GM06990 (cell line): Measurements from ENCODE around the gene MTHFS.
"Not testable (repeated sequence)": the region's sequence is repeated elsewhere in the genome, so short reads cannot be mapped to it uniquely, and the experiment has no call there.

Source experiments
- DNase-seq: peaks from one replicate; pipeline ENCODE4 v3.0.0-alpha.2; 2011; ENCODE audit not compliant: insufficient read length; ENCODE audit errors: extremely low read depth
- H3K27me3 ChIP-seq: replicated peaks from 2 replicates; pipeline ENCODE4 v1.6.0; 2011; ENCODE audit warnings: low read length; ENCODE audit not compliant: control insufficient read depth, insufficient read depth
- H3K36me3 ChIP-seq: 2 replicates; pipeline ENCODE4 v1.5.1; 2011; ENCODE audit warnings: low read length; ENCODE audit not compliant: control insufficient read depth, insufficient read depth
- H3K4me3 ChIP-seq: replicated peaks from 2 replicates; pipeline ENCODE4 v1.5.1; 2011; ENCODE audit warnings: low read depth, mild to moderate bottlenecking, control low read depth, low read length
- TF ChIP-seq, protein P1 (sequence below): IDR thresholded peaks from 2 replicates; pipeline ENCODE4 v1.5.1; 2011; ENCODE audit warnings: low read length, control low read depth, mild to moderate bottlenecking, inconsistent platforms; ENCODE audit not compliant: insufficient read depth, poor library complexity, severe bottlenecking

Gene MTHFS

DNA sequence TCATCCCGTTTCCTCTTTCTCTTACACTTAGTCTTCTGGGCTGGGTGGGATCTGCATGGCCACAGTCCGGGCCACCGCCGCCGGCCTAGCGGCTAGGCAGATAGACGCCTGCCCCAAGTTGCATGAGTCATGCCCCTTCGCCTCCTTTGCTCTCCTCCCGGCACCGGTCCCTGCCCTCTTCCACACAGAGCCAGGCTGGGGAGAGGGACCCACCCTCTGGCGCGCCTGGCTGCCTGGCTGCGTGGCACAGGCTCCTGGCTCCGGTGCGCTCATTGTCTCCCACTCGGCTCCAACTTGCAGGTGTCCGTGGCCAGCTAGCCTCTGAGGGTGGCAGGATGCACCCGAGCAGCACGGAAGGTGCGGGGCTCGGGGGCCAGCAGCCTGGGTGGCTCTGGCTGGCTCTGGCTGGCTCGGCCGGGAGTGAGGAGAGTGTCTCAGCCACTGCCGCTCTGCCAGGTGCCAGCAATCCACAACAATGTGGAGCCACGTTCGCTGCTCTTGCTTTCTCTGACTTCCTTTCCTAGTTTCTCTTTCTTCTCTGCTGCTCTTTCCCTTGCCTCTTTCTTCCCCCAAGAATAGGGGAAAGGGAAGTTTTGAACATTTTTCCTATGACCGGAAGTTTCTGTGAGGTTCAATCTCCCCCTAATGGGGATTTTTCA is 22.4 kb upstream of the MTHFS start:
- no peak overlapping the region for H3K4me3 ChIP-seq
- H3K36me3 ChIP-seq: peaks cover 6% of the 10 kb centered on the region
- DNase-seq: no peak
- TF ChIP-seq, protein P1, sequence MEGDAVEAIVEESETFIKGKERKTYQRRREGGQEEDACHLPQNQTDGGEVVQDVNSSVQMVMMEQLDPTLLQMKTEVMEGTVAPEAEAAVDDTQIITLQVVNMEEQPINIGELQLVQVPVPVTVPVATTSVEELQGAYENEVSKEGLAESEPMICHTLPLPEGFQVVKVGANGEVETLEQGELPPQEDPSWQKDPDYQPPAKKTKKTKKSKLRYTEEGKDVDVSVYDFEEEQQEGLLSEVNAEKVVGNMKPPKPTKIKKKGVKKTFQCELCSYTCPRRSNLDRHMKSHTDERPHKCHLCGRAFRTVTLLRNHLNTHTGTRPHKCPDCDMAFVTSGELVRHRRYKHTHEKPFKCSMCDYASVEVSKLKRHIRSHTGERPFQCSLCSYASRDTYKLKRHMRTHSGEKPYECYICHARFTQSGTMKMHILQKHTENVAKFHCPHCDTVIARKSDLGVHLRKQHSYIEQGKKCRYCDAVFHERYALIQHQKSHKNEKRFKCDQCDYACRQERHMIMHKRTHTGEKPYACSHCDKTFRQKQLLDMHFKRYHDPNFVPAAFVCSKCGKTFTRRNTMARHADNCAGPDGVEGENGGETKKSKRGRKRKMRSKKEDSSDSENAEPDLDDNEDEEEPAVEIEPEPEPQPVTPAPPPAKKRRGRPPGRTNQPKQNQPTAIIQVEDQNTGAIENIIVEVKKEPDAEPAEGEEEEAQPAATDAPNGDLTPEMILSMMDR: no peak
- no peaks in the 10 kb centered on the region for H3K27me3 ChIP-seq

DNA sequence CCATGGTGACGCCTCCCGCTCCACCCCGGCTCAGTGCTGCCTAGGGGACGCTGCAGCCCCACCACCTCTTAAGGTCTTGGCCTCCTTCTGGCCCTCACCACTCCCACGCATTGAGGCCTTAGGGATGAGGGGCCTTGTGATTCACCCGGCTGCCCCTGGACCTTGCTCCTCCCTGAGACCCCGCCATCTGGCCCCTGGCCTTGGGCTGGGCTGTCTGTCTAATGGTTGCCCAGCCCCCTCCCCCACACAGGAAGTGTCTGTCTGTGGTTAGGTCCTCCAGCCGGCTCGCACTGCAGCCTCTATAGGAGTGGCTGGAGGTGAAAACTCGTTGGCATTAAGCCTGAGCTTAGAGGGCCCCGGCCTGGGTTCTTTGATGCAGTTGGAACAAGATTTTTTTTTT is 21.5 kb upstream of the MTHFS start:
- TF ChIP-seq, protein P1: no peak
- no peaks in the 10 kb centered on the region for H3K27me3 ChIP-seq
- DNase-seq: no peak
- H3K4me3 ChIP-seq: no peak overlapping the region
- peaks cover 6% of the 10 kb centered on the region for H3K36me3 ChIP-seq

DNA sequence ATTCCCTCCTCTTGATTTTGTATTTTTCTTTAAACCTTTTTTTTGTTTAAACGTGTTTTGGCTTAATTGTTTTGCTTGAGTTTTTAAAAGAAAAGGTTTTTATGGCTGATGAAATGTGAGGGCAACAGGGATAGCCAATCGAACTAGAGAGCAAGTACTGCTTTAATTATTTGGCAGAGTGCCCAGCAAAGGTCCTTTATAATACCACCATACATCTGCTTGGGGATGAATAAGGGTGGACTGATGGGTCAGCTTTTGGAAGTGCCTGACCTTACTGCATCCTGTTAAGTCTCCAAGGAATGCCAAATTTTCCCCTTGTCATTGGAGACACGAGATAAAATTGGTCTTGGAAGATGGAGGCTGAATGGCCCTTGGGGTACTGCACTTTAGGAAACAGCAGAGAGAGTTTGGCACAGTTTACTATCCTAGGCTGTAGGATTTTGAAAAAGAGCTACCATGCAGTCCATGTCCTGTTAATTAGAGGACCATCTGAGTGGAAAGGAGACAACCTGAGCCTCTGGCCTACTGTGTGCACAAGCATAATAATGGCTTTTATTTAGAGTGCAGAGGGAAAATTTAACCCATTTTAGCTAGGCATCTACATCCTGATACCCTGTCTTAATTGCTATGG is 19.8 kb upstream of the MTHFS start:
- no peak for DNase-seq
- TF ChIP-seq, protein P1: no peak
- peaks cover 8% of the 10 kb centered on the region for H3K36me3 ChIP-seq
- no peak overlapping the region for H3K4me3 ChIP-seq
- H3K27me3 ChIP-seq: no peaks in the 10 kb centered on the region

DNA sequence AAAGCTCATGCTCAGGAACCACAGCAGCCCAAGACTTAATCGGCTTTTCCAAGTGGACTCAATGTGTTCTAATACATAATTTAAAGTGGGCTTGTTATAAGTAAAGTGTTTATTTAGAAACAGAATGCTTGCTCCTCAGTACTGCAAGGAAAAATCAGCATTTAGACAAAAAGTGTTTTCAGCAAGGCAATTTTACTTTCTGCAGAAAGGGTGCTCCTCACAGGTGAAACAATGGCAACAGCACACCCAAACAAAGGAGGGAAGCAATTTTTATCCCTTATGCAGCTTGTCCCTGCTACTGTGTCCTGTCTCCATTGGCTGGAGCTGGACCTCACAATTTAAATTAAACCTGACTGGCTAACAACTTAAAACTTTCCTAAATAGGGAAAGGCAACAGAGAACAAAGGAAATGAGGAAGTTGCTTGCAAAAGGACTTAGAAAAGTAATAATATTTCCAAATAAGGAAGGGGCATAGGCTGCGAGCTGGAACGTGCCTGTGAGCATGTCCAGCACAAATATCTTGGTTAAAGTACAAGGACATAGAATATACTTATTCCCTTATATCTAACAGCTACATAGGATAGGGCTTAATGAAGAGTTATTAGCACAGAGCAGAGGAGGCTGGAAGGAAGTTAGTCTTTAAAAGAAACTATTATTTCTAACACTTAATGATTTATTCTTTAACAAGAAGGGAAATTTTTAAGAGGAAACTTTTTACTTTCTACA is 19.1 kb upstream of the MTHFS start:
- H3K4me3 ChIP-seq, H3K27me3 ChIP-seq, H3K36me3 ChIP-seq, DNase-seq: not testable (repeated sequence)

DNA sequence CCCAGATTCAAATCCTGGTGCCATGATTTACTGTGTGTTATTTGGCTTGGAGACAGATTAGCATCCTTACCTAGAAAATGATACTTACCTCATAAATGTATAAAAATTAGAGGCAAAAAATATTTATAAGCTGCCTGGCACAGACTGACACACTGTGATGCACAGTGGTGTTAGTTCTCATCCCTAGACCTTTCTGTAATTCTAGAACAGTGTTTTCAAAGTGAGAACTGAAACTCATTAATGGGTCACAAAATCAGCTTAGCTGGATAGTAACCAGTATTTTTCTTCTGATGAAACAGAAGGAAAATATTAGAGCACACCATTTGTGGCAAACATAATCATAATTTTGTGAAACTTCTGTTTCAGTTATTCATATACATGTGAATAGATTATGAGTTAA is 17.9 kb upstream of the MTHFS start:
- H3K4me3 ChIP-seq: no peak overlapping the region
- TF ChIP-seq, protein P1: no peak
- no peak for DNase-seq
- no peaks in the 10 kb centered on the region for H3K27me3 ChIP-seq
- peaks cover 6% of the 10 kb centered on the region for H3K36me3 ChIP-seq

DNA sequence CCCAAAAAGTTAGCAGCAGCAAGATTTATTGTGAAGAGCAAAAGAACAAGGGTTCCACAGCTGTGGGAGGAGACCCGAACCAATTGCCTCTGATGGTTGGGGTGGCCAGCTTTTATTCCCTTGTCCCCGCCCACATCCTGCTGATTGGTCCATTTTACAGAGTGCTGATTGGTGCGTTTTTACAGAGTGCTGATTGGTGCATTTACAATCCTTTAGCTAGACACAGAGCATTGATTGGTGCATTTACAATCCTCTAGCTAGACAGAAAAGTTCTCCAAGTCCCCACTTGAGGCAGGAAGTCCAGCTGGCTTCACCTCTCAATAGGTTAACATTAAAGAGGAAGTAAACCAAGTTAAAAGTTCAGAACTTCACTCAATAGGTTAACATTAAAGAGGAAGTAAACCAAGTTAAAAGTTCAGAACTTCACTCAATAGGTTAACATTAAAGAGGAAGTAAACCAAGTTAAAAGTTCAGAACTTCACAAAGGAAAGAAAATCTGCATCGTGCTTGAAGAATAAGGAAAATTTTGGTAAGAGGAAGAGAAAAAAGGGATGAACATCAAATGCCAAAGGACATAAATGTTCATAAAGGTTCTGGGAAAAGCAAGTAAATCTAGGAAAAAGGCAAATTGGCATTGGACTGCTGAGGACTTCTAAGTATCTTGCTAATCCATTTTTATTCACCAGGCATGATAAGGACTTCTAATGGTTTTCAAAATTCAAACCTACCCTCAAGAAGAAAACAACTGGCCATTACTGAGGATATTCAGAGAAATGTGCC is 12.9 kb upstream of the MTHFS start:
- not testable (repeated sequence) for H3K36me3 ChIP-seq, H3K4me3 ChIP-seq, DNase-seq, H3K27me3 ChIP-seq
